ENCODE results near the gene TOR1AIP1.
A peak's percentile ranks its signal among the peaks of the same experiment; 100 is the strongest.
"Not testable (repeated sequence)": the region's sequence is repeated elsewhere in the genome, so short reads cannot be mapped to it uniquely, and the experiment has no call there.

Gene TOR1AIP1

DNA sequence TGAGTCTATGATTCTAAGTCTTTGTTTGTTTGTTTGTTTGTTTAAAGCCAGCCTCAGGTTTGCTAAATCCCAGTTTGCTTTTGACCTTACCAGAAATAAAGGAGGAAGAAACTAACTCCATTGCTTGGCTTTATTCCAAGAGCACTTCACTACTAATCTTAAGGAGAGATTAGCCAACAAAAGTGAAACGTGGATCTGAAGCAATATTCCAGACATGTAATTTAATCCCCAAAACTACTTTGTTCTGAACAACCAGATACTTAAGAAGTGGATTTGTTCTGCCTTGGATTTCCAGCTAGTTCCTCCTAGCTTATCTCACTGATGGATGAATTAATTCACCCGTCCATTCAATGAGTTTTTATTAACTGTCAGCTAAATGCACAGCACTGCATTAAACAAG lies 56.7 kb downstream of the TOR1AIP1 start:
- DNase-seq = no peak

DNA sequence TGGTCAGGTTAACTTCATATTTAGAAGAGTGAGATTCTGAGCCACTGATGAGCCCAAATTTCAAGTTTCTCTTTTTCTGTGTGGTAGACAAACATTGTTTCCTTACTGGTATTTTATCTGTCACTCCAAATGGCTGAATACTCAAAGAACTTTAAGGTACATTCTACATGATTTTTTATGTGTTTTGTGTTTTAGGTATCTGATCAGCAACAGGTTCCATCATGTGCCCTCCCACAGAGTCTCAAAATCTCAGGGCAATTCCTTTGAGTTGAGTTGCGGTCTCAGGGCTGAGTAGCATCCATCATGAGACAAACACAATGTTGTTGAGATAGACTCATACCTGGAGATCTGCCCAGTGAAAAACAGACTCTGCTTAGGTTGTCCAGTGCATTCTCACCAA lies 57.9 kb downstream of the TOR1AIP1 start:
- DNase-seq = no peak

DNA sequence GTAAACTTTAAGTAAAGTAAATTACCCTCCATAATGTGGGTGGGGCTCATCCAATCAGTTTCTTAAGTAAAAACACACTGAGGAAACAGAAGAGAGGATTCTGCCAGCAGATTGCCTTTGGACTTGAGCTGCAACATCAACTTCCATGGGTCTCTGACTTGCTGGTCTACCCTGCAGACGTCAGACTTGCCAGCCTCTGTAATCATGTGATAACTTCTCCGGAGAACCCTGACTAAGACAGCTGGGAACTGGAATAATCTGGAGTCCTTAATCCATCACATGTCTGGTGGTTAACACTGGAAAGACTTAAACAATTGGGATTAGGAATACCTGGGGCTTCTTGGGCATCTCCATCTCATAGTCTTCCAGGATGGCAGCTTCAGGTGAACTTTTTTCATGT lies 59.4 kb downstream of the TOR1AIP1 start:
- no peak for DNase-seq

DNA sequence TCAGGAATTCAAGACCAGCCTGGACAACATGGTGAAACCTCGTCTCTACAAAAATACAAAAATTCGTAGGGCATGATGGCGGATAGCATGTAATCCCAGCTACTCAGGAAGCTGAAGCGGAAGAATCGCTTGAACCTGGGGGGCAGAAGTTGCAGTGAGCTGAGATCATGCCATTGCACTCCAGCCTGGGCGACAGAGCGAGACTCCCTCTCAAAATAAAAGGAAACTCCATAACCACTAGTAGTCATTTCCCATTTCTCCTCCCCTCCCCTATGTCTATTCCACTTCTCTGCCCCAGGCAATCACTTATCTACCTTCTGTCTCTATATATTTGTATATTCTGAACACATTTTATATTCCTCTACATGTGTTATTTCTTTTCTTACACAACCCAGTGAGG lies 68.6 kb downstream of the TOR1AIP1 start:
- DNase-seq = no peak

DNA sequence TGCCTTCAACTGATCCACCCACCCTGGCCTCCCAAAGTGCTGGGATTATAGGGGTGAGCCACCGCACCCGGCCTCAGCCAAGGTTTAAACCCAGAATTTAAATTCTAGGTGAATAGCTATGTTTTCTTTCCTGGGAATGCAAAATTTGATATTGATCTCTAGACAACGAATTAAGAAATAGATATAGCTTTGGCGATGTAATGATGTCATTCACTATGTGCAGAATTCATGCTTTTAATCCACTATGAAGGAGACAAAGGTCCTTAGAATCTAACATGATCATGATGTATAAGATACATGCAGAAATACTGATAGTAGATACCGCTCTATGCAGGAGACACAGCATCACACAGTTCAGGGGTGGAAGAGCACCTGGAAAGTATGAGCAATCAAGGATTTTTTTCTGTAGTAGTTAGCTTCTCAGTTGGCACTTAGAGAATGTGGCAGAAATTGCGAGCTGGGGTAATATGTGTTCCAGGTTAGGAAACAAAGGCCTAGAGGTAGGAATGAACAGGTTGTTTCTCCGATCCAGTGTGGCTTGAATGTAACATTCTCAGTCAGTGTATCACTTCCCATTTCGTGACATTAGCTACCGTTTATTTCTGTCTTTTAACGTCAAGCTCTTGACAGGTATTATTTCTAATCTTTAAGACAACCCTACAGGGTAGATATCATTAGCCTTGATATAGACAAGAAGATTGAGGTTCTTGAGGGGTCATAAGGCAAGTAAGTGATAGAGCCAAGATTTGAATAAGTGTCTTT lies 69.5 kb downstream of the TOR1AIP1 start:
- DNase-seq = no peak

DNA sequence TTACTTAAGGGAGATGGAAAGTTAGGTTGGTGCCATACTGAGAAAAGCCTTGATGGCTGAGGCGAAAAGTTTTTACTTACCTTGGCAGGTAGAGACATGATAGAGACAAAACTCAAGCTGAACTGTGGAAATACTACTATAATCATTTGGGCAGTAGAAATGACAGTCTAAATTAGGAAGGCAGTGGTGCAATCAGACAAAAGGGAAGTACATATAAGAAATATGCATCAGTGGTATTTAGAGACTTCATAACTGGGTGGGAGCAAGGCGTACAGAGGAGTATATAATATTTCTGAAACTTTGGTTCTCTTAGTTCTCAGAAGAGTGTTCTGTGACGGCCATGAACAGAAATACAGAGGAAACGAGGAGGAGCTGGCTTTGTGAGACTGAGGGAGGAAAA lies 70.1 kb downstream of the TOR1AIP1 start:
- DNase-seq = no peak

DNA sequence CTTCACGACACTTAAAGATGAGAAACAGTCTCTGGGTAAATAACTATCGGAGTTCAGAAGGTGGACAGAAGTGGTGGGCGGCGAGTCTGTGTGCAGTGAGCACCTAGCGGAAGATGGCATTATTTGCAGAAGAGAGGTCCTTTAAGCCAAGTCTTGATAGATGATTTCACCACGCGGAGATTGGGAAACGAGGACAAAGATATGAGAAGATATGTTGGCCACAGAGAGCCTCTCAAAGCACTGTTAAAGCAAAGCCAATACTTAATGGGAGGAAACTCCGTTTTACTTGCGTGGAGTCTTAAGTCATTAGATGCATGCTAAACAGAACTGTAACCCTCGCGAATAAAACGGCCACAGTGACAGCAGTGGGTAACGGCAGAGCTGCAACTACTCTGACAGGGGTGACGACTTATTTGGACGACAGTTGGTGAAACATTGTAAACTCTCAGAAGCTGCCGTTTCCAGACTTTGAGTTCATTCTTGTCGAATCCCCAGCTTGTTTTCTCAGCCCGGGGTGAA lies 71.9 kb downstream of the TOR1AIP1 start:
- peak; percentile 56 for DNase-seq

DNA sequence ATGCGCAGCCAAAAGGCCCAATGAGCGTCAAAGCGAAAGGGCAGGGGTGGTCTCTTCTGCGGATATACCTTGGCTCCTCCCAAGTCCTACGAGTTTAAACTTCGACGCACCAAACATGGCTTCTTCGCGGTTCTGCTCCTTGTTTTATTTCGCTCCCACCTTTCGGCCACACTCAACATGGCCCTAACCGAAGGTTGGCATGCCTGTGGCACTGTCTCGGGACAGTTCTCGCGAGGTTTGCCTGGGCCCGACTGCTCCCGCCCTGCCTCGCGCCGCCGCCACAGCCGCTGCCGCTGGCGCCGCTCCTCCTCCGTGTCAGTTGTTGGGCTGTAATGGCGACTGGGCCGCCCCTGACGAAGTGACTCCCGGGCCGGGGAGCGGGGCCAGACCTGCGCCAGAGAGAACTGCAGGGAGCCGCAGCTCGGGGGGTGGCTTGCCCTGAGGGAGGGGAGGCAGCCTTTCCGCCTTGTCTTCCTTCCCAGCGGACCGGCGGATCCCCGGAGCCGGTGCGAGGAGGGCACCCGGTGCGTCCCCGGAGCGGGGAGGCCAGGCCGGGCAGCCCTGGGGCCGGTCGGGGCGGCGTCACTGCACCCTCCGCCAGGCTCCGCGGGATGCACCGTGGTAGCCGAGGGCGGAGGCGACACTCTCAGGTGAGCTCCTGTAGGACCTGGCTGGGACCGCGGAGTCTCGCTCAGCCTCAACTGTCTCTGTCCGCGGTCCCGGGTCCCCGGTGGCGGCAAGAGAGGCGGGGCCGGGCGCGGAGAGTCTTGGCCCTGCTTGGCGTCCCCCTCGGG lies 72.6 kb downstream of the TOR1AIP1 start, which contains the start of gene CEP350:
Gene CEP350 (plus strand): TSS at position 318 of the 794 bp plus-strand sequence. CDS start 31,372 bp downstream, outside the sequence.
- peak; percentile 98 for DNase-seq

DNA sequence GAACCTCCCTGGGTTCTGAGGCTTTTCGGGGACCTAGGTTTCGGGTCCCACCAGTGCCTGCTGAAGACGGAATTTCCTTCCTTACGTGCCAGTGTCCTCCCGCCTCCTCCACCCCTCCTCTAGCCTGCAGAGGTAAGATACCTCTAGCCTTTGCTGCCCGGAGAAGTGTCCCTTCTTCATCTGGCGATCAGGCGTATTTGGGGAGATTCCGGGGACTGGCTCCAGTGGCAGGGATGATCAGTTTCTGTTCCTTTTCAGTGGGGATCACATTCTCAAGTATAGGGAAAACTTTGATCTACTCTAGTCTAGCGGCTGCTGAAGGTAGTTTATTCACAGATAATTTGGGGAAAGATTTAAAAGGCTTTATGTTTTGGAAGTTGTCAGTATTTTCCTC lies 73.2 kb downstream of the TOR1AIP1 start:
- DNase-seq = no peak

DNA sequence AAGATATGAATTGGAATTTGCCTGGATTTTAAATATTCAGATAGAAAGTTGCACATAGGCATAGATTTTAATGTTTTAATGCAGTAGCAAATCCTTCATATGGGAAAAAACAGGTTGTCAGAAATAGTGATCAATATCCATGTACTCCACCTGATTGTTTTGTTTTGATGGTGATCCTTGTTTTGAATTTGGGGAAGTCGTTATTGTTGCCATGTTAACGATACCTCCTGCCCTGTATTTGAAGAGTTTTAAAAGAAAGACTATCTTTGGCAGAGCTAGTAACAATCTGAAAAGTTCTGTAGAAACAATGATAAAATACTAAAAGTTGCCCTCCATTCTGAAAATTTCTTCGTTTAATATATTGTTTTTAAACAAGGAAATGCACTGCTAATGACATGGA lies 73.6 kb downstream of the TOR1AIP1 start:
- no peak for DNase-seq

DNA sequence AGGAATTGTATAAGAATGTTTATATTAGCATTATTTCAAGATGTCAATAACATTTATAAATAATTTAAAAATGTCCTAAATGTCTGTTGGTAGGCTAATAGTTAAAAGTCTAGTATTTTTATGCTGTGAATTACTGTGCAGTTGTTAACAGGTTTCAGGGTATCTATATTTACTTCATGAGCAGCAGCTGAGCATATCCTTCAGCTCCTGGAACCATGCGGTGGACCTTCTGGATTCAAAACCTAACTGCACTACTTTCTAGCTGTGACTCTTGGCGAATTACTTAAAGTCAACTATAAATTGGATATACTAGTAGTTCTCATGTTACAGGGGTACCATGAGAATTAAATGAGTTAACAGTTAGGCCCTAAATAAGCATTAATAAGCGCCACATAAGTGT lies 76.3 kb downstream of the TOR1AIP1 start:
- no peak for DNase-seq

DNA sequence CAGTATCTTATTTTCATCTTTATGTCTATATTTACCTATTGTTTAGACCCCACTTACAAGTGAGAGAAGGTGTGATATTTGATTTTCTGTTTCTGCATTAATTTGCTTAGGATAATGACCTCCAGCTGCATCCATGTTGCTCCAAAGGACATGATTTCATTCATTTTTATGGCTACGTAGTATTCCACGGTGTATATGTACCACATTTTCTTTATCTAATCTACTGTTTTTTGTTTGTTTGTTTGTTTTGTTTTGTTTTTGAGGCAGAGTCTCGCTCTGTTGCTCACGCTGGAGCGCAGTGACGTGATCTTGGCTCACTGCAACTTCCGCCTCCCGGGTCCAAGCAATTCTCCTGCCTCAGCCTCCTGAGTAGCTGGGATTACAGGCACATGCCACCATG lies 80.1 kb downstream of the TOR1AIP1 start:
- DNase-seq = not testable (repeated sequence)

DNA sequence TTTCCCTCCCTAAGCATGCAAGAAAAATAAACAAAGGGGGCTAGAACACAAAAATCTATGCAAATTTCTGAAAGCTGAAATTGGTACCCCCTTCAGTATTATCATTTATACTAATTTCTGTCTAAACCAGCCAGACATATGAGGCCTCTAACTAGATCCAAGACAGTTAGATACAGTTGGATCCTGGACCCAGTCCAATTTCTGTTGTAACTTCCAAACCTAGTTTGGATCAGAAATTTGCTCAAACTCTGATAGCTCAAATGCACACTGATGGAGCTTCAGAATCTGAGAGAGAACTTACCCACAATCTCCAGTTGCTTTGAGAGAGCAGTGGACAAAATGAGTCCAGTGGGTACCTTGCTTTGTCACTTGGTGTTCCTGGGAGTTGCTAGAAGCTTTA lies 84.5 kb downstream of the TOR1AIP1 start:
- DNase-seq = no peak

DNA sequence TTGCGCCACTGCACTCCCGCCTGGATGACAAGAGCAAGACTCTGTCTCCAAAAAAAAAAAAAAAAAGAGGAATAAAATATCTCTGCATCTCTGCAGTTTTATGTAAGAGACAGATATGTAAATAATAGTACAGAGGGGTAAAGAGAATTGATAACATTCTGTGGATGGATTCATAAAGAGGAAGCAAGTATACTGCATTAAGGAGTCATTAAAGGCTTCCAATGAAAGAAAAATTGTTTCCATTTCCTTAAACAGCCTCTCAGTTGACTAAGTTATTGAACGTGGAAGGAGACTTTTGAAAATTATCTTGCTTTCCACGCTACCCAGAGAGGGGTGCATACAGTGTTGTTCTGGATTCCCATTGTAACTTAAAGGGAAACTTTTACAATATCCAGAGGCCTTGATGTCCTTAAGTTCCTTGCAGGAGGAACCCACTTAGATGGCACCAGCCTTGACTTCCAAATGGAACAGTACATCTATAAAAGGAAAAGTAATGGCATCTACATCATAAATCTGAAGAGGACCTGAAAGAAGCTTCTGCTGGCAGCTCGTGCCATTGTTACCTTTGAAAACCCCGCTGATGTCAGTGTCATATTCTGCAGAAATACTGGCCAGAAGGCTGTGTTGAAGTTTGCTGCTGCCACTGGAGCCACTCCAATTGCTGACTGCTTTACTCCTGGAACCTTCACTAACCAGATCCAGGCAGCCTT lies 86.4 kb downstream of the TOR1AIP1 start:
- DNase-seq = no peak

DNA sequence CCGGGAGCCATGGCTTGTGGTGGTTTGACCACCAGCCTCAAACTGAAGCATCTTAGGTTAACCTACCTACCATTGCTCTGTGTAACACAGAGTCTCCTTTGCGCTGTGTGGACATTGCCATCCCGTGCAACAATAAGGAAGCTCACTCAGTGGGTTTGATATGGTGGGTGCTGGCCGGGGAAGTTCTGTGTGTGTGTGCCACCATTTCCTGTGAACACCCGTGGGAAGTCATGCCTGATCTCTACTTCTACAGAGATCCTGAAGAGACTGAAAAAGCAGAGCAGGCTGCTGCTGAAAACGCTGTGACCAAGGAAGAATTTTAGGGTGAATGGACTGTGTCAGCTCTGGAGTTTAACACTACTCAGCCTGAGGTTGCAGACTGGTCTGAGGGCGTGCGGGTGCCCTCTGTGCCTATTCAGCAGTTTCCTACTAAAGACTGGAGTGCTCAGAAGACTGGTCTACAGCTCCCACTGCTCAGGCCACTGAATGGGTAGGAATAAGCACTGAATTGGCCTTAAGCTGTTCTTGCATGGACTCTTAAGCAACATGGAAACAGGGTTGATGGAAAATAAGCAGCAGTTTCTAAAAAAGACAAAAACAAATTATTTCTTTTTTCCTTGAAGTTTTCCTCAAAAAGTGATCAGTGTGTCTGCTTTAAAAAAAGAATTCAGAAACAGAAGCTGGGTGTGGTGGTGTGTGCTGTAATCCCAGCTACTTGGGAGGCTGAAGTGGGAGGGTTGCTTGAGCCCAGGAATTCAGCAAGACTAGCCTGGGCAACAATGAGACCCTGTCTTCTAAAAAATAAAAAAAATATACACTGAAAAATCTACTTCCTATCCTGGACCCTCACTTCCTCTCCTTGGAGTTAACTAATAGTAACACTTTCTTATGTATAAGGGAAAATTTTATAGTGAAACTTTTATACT lies 87.2 kb downstream of the TOR1AIP1 start:
- DNase-seq = no peak

Measured in activated naive CD4-positive, alpha-beta T cell treated with anti-CD3 and anti-CD28 coated beads, Interleukin-2, amount 50 U/mL, for 16 hours (primary cell).